HG02870 (cell line): Measurements from ENCODE around the gene PDE6G.
"Not testable (repeated sequence)": the region's sequence is repeated elsewhere in the genome, so short reads cannot be mapped to it uniquely, and the experiment has no call there.

Experiments
- ATAC-seq: cut with Tn5 transposase; IDR thresholded peaks from one replicate; pipeline ENCODE4 v1.9.1; 2021; ENCODE audit warnings: mild to moderate bottlenecking, moderate library complexity; ENCODE audit not compliant: unreplicated experiment

PDE6G gene

GRCh38 chr17:81687770-81688541 is 31.6 kb upstream of the PDE6G start:
- ATAC-seq: no peak

GRCh38 chr17:81686614-81687013 is 30.3 kb upstream of the PDE6G start:
- ATAC-seq: no peak

- no peak for ATAC-seq
Measured at GRCh38 chr17:81685108-81685507, 28.8 kb upstream of the PDE6G start.

- no peak for ATAC-seq
Measured at GRCh38 chr17:81684442-81684911, 28.1 kb upstream of the PDE6G start.

- ATAC-seq: peak; percentile 94
Measured at GRCh38 chr17:81683584-81684441, 27.5 kb upstream of the PDE6G start, which contains the start of the genes ARL16 and HGS. Gene ARL16, minus strand, starts transcription at chr17:81683797. Its CDS starts 44 bp downstream, at chr17:81683753. Gene HGS, plus strand, starts transcription at chr17:81684011. Its CDS starts 56 bp downstream, at chr17:81684067.

- peak; percentile 13 for ATAC-seq
Measured at GRCh38 chr17:81683208-81683583, 26.9 kb upstream of the PDE6G start.

GRCh38 chr17:81682565-81683207 is 26.3 kb upstream of the PDE6G start:
- ATAC-seq: no peak

- ATAC-seq: no peak
Measured at GRCh38 chr17:81681672-81682071, 25.3 kb upstream of the PDE6G start.

GRCh38 chr17:81680150-81680549 is 23.8 kb upstream of the PDE6G start:
- ATAC-seq: no peak

GRCh38 chr17:81676906-81677305 is 20.6 kb upstream of the PDE6G start:
- no peak for ATAC-seq

- ATAC-seq: not testable (repeated sequence)
Measured at GRCh38 chr17:81675515-81676221, 19.3 kb upstream of the PDE6G start.

- no peak for ATAC-seq
Measured at GRCh38 chr17:81673561-81674258, 17.4 kb upstream of the PDE6G start.

GRCh38 chr17:81672954-81673353 is 16.6 kb upstream of the PDE6G start:
- ATAC-seq: no peak

- ATAC-seq: no peak
Measured at GRCh38 chr17:81672504-81672903, 16.2 kb upstream of the PDE6G start.

GRCh38 chr17:81667754-81668153 is 11.4 kb upstream of the PDE6G start:
- no peak for ATAC-seq

GRCh38 chr17:81666342-81667191 is 10.2 kb upstream of the PDE6G start, which contains the start of the genes CCDC137 and OXLD1:
Gene CCDC137, plus strand, starts transcription at chr17:81666737. Its CDS starts 30 bp downstream, at chr17:81666767.
Gene OXLD1, minus strand, starts transcription at chr17:81666605. Its CDS starts 28 bp downstream, at chr17:81666577.
- peak; percentile 85 for ATAC-seq

GRCh38 chr17:81666092-81666341 is 9.7 kb upstream of the PDE6G start:
- ATAC-seq: no peak

GRCh38 chr17:81665205-81666091 is 9.1 kb upstream of the PDE6G start:
- no peak for ATAC-seq
